GM12891 (cell line): ENCODE results near the gene FAH.

Source experiments
- DNase-seq: peaks from one replicate; pipeline ENCODE4 v3.0.0; 2011; ENCODE audit warnings: low spot score; ENCODE audit not compliant: insufficient read length
- FAIRE-seq: peaks from 2 replicates; lab custom pipeline; 2011; peaks lifted over from hg19 to GRCh38; lab: Jason Lieb, UNC
- PAX5 ChIP-seq: IDR thresholded peaks from 2 replicates; pipeline ENCODE4 v1.6.1; 2011; ENCODE audit warnings: low read length, moderate library complexity, mild to moderate bottlenecking; ENCODE audit not compliant: insufficient read depth, severe bottlenecking
- POLR2A ChIP-seq: IDR thresholded peaks from 2 replicates; pipeline ENCODE4 v1.6.1; 2011; ENCODE audit warnings: low read depth, low read length, control low read depth
- POLR2AphosphoS5 ChIP-seq: IDR thresholded peaks from 2 replicates; pipeline ENCODE4 v1.6.1; 2011; ENCODE audit warnings: low read depth, low read length, control low read depth
- POU2F2 ChIP-seq: IDR thresholded peaks from 2 replicates; pipeline ENCODE4 v1.6.1; 2011; ENCODE audit warnings: low read depth, mild to moderate bottlenecking, control low read depth, low read length, moderate library complexity
- SPI1 ChIP-seq: IDR thresholded peaks from 2 replicates; pipeline ENCODE4 v1.6.1; 2011; ENCODE audit warnings: low read depth, low read length, control low read depth
- TAF1 ChIP-seq: IDR thresholded peaks from 2 replicates; pipeline ENCODE4 v1.6.1; 2011; ENCODE audit warnings: low read depth, low read length, control low read depth

The FAH gene

GRCh38 chr15:80191198-80191597 lies 38.4 kb downstream of the FAH start:
- TF ChIP-seq POU2F2 (no peak), POLR2A (no peak), POLR2AphosphoS5 (no peak), TAF1 (no peak), PAX5 (no peak)
- no peak for FAIRE-seq
- no peak for DNase-seq

GRCh38 chr15:80191897-80192595 lies 39.2 kb downstream of the FAH start:
- no peak for TF ChIP-seq POLR2AphosphoS5
- FAIRE-seq (no peak), DNase-seq (no peak)

- TF ChIP-seq POU2F2, result no peak
- TF ChIP-seq PAX5, result no peak
- no peak for TF ChIP-seq TAF1
- no peak for TF ChIP-seq POLR2A
- TF ChIP-seq SPI1, result no peak
- TF ChIP-seq POLR2AphosphoS5, result no peak
- FAIRE-seq, result no peak
- no peak for DNase-seq
Observed at GRCh38 chr15:80194186-80194585, 41.4 kb downstream of the FAH start.

GRCh38 chr15:80194914-80195313 lies 42.1 kb downstream of the FAH start:
- no peak for TF ChIP-seq PAX5
- DNase-seq (no peak), FAIRE-seq (no peak)

- no peak for FAIRE-seq
- no peak for DNase-seq
- TF ChIP-seq TAF1 (no peak), POLR2AphosphoS5 (no peak), POU2F2 (no peak), SPI1 (no peak), POLR2A (no peak), PAX5 (no peak)
Observed at GRCh38 chr15:80199366-80199765, 46.6 kb downstream of the FAH start.

- TF ChIP-seq PAX5 (no peak), POLR2AphosphoS5 (no peak), POU2F2 (no peak), TAF1 (no peak), SPI1 (no peak), POLR2A (no peak)
- no peak for DNase-seq
- FAIRE-seq, result no peak
Observed at GRCh38 chr15:80199869-80200268, 47.1 kb downstream of the FAH start.

- FAIRE-seq (no peak), DNase-seq (no peak)
- TF ChIP-seq TAF1 (no peak), POLR2A (no peak), POLR2AphosphoS5 (no peak), POU2F2 (no peak), PAX5 (no peak), SPI1 (no peak)
Observed at GRCh38 chr15:80201256-80202015, 48.6 kb downstream of the FAH start.

GRCh38 chr15:80202016-80202315 lies 49.2 kb downstream of the FAH start:
- FAIRE-seq (no peak), DNase-seq (no peak)
- TF ChIP-seq POLR2AphosphoS5 (no peak), SPI1 (no peak), POLR2A (no peak), PAX5 (no peak), TAF1 (no peak), POU2F2 (no peak)

- FAIRE-seq, result no peak
- no peak for DNase-seq
- no peak for TF ChIP-seq PAX5
- no peak for TF ChIP-seq TAF1
- no peak for TF ChIP-seq POLR2AphosphoS5
- no peak for TF ChIP-seq POLR2A
- TF ChIP-seq POU2F2, result no peak
- no peak for TF ChIP-seq SPI1
Observed at GRCh38 chr15:80202641-80203360, 50.0 kb downstream of the FAH start.
